NCI-H1436 (cell line): ENCODE results near the gene CALD1.

Experiments used
- DNase-seq: peaks from one replicate; lab custom pipeline; 2025; lab: John Stamatoyannopoulos, UW

CALD1 gene

GRCh38 chr7:134857958-134858357, 78.5 kb downstream of the CALD1 start:
- DNase-seq, result no peak

GRCh38 chr7:134859783-134860182, 80.3 kb downstream of the CALD1 start:
- DNase-seq, result no peak

DNA sequence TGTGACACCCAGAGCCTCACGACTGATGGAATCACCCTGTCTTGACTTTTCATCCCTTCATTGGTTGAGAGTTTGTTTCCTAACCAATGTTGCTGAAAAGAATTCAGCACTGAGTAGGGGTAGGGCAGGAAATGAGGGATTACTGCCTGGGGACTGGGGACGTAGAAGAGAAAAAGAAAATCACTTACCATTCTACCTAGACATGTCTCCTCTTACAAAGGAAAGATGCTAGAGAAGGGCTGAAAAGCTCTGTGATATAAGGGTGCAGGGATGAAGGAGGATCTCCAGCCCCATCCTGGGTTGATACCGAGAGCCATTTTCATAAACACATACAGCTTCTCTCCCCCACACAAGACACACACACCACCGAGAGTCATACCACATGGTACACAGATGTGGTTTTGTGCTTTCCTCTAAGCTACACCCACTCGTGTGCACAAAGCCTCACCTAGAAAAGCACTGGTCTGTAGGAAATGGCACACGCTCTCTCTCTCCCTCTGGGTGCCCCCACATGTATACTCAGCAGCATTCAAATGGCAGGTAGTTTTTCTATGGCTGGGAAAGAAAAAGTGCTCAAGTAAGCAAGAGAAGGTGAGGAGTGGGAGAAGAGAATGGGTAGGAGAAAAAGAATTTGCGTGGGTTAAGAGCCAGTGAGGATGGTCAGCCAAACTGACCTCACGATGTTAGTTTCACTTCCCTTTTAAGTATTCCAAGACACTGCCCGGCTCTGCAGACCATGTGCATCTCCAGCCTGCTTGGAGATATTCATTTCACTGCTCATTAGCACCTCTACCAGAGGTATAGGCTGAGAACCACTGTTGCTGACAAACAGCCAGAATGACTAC, 85.8 kb downstream of the CALD1 start:
- DNase-seq, result no peak

- no peak for DNase-seq
These were observed 87.2 kb downstream of the CALD1 start for GRCh38 chr7:134866617-134867016.

DNA sequence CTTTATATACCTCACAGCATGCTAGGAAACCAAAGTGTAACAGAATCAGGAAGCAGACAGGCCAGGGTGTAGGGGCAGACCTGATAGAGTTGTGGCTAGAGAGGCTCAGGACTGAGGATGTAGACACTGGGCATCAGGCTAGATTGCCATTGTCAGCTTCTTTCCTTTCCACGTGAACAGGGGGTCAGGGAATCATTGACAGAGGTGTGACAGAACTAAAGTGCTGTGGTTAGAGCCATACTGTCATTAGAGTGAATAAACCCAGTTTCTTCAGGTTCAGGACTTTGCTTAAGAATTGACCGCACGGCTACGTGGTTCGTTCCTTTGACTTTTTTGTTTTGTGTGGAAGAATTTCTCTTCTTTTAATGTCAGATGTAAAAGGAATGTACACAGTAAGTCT, 90.7 kb downstream of the CALD1 start:
- no peak for DNase-seq

- DNase-seq, result no peak
These were observed 91.3 kb downstream of the CALD1 start for GRCh38 chr7:134870781-134871180.

GRCh38 chr7:134873253-134873652, 93.8 kb downstream of the CALD1 start:
- no peak for DNase-seq

DNA sequence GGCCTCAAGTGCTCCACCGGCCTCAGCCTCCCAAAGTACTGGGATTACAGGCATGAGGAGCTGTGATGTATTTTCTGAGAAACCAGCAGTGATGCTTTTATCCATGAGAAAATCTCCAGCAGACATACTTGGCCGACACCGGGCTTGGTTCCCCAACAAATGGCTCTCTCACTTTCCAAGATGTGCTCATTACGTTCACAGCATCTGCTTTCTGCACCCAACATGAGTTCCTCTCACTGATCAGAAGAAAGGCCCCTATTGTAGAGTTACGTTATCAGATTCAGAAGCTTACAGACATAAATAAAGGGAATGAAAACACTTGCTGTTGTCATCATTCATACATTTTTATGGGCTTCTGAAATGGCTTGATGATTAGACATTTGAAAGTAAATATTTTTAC, 95.0 kb downstream of the CALD1 start:
- no peak for DNase-seq

DNA sequence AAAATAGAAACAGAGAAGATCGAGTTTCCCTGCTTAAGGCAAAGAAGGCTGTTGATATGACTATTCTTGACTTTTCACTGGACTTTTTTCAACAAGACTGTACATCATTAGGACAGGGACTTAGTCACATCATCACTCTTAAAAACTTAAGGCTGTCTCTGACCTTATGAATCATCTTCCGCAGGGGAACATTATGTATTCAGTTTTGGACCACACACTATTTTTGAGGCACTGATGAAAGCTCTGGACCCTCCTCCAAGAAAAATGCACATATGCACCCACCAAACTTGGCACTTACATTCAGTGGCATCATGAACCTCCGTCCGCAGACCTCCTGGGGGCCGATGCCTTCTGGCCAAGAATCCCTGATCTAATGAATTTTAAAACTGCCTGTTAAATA, 96.4 kb downstream of the CALD1 start:
- no peak for DNase-seq

DNA sequence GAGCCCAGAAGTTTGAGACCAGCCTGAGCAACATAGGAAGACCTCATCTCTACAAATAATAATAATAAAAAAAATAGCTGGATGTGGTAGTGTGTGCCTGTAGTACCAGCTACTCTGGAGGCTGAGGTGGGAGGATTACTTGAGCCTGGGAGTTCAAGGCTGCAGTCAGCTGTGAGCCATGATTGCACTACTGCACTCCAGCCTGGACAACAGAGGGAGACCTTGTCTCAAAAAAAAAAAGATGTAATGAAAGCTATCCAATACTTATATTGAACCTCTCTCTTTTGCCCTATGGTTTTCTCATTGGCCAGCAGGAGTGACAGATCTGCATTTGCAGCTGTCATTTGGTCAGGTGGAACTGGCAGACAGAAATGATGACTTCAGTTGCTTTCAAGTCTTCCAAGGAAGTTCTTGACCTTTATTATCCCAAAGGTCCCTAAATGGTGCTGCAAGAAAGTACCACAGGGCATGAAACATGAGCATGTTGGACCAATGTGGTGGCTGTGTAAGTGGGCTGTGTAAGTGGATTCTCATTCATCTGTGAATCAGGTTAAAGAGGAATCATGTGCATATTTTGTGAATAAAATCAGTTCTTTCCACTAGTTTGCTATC, 99.4 kb downstream of the CALD1 start:
- no peak for DNase-seq

DNA sequence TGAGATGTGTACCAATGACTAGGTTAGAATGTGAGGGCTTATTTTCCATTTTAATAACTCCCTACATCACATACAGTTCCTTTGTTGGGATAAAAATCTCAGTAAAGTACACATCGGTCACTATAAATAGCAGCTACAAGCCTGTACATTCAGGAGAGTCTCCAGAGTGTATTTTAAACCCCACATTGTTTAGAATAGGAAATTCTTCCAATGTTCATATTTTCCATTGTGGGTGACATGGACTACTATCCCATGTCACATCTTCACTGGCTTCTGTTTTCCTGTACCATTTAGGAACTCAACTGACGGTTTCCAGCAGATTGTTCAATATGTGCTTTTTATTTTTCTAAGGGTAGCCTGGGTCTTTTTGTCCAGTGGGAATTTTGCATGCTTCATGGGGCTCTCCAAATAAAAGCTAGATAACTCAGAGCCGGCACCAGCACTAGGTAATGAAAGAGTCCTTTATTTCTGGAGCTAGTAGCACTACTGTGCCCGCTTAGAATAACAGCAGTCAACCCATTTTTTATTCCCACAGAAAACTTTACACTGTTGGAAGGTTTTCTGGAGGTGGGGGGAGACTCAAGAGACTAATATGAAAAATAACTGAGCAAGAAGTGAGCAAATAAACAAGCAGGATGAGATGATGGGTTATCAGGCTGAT, 100.5 kb downstream of the CALD1 start:
- DNase-seq, result no peak

DNA sequence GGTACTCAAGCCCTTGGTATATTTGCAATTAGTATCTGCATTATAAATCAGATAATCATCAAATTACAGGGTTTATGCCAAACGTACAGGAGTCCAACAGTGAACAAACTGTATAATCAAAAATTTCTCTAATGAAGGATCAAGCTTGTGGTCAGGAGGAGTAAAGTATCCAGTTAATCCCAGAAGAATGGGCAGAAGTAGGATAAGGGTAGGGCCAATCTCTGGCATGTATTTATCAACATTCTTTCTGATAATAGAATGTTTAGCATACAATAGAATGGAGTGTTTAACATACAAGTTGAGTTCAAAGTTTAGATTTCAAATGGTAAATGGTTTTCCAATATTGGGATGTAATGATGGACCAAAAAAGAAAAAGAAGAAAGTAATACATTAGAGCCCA, 103.0 kb downstream of the CALD1 start:
- DNase-seq, result no peak

DNA sequence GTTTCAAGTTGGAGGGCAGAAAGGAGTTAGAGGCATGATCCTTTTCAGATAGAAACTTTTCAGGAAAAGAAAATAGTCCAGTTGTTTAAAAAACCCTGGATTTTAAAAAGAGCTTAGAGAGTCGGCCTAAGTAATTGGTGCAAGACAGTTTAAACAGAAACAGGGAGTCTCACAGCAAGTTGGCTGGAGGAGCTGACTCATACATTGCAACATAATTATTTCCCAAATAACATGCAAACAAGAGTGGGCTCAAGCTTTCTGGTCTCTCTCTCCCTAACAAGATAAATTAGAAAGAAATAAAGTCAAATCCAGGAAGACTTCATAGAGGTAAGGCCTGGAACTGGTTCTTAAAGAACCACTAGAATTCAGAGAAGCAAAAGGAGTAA, 106.5 kb downstream of the CALD1 start:
- DNase-seq, result no peak

DNA sequence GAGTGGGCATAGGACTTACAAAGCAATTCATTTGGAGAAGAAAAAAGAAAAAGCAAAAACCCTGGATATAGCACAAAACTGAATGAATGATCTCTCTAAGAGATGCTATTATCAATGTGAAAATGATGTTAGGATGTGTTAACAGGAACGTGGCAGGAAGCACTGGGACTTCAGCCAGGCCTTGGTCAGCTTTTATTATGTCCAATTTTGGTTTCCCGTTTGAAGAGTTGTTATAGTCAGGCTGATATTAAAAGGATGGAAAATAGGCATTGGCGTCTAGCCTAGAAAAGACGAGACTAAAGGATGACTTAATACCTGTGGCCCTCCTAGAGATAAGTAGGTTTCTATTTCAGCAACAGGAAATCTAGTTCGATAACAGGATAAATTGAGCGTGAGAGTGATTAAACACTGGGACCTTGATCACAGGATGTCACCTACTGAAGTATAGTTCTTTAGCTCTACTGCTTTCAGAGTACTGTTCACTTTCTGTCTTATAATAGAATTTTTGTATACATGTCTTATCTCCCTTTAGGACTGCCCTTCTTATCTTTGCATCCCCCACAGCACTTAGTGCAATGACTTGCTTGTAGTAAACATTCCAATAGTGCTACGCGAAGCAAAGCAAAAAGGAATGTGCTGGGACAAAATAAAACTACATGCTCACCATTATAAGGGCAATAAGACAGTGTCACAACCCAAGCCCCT, 107.1 kb downstream of the CALD1 start:
- no peak for DNase-seq

DNA sequence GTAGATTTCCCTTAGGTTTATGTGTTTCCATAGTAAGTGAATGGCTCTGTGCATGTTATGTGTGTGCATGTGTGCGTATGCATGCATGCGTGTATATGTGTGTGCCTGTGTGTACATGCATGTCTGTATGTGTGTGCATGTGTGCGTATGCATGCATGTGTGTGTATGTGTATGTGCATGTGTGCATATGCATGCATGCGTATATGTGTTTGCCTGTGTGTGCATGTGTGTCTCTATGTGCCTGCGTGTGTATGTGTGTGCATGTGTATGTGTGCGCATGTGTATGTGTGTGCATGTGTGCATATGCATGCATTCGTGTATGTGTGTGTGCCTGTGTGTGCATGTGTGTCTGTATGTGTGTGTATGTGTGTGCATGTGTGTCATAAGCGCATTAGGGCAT, 108.1 kb downstream of the CALD1 start:
- no peak for DNase-seq

DNA sequence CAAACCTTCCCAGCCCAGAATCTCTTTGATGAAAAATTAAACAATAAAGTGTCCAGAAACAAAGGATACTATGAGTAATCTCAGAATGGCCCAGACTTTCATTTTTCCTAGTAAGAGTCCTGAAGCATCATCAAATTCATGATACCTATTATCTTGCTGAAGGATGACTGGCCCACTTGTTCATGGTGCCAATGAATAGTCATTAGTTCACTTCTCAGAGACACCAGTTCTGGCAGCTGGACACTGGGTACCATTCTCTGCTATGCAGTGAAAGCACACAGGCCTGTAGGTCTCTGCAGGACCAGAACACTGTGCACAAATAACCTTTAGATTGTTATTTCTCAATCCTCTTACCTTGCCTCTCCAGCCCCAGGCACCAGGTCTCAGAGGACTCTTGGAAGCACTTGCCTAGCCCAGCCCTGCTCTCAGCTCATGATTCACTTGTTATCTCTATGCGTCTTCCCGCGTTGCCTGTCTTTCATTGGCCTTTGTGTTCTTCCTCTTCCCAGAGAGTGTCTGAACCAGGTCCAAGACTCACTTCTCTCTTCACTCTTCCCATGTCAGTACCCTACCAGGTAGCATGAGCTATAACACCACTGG, 108.8 kb downstream of the CALD1 start:
- no peak for DNase-seq

GRCh38 chr7:134890246-134891240, 111.1 kb downstream of the CALD1 start:
- no peak for DNase-seq

DNA sequence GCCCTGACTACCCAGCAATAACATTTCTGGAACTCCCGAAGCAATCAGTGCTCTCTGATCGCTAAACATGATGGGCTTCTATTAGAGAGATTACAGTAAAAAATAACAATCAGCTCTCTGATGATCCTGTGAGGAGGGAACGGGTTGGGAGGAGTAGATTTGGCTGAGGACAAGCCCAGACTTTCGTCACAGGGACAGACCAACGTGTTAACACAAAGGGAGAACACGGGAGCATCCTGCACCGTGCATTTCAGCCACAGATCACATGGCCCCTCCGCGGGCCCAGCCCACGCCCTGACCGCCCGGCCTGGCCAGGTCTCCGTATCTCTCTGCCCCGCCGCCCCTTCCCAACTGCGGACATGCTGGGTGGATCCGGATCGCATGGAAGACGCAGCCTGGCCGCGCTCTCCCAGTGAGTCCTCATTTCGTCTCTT, 111.8 kb downstream of the CALD1 start:
- DNase-seq, result no peak

DNA sequence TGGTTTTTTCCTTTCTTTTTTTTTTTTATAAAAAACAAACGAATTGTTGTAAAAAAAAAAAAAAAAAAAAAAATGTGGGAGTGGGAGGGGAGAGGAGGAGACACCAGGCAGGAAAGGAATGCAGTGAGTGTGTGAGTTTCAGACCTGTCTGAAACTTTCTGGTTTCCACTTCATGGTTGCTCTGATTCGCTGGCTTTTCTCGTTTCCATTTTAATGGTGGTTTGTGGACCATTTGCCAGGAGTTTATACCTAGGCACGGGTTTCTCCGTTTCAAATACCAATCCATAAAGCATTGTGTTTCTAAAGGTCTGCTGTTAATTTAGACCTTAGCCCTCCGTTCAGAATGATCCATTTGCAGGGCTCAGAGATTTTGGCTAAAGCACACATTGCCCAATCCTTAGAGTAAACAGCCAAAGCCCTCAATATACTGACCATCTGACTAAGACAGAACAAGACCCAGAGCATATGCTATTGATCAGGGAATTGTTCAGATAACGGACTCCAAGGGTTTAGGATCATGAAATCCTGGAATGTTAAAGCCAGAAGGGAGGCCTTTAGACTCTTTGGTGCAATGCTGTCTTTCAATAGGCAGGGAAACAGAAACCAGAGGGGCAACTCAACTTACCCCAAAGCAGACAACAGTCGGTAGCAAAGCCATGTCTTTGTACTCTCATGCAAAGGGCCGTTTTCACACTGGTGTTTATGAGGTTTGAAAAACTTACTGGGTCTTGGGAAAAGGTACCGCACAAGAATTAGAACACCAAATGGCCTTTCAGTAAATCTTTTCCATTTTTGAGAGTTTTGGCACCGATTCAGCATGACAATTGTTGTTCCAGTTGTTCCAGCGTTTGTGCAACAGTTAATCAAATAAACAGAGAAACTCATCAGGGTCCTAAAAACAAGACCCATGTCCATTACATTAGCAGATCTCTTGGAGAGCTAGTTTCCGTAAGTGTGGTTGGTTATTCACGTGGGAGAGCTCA, 112.6 kb downstream of the CALD1 start:
- no peak for DNase-seq

DNA sequence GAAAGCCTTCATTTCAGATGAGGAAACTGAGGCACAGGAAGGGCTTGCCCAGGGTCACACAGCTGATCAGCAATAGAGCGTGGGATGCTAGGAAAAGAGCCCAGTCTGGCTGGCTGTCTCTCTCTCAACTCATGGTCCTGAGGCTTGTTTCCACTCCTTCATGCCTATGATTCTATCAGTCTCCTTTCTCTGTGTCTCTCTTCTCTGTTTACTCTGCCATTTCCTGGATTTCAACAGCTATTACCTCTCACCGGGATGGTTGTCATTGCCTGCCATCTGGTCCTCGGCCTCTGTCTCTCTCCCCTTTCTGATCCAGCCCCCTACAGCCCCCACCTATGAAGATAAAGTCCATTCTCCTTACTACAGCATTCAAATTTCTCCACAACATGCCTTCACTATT, 113.5 kb downstream of the CALD1 start:
- DNase-seq, result no peak
